GM12878 (cell line): ENCODE measurements around the gene METAP1. TPM values are rescaled to one million over a fixed set of nuclear protein-coding genes. Genes with fewer than 3 reads are reported as not detected.
A peak's percentile ranks its signal among the peaks of the same experiment; 100 is the strongest.

Source experiments
- CBFB ChIP-seq: IDR thresholded peaks from 2 replicates; pipeline ENCODE4 v1.6.1; 2016; ENCODE audit warnings: antibody characterized with exemption, low read depth
- CREB1 ChIP-seq: IDR thresholded peaks from 2 replicates; pipeline ENCODE4 v1.6.1; 2012; ENCODE audit warnings: low read depth, mild to moderate bottlenecking, inconsistent platforms
- EGR1 ChIP-seq, 2 experiments: IDR thresholded peaks; 1 replicate in 1 of 2; 2 replicates in 1 of 2; pipeline ENCODE4 v1.6.1; 2011 to 2012; ENCODE audit warnings: low read depth in 2 of 2, low read length in 2 of 2, borderline replicate concordance in 1 of 2, mild to moderate bottlenecking in 1 of 2, moderate library complexity in 1 of 2
- FOXM1 ChIP-seq: IDR thresholded peaks from 2 replicates; pipeline ENCODE4 v1.6.1; 2012; ENCODE audit warnings: low read depth, mild to moderate bottlenecking, inconsistent platforms, low read length, moderate library complexity
- IKZF1 ChIP-seq: fragments of 450-650 bp; conservative IDR thresholded peaks from 2 replicates; pipeline ENCODE4 v1.6.1; 2017; ENCODE audit warnings: antibody characterized with exemption, mild to moderate bottlenecking
- MEF2A ChIP-seq: IDR thresholded peaks from 2 replicates; pipeline ENCODE4 v1.6.1; 2011; ENCODE audit warnings: low read depth, mild to moderate bottlenecking, low read length, moderate library complexity; ENCODE audit not compliant: insufficient read depth
- NR2F1 ChIP-seq: fragments of 450-650 bp; conservative IDR thresholded peaks from 2 replicates; pipeline ENCODE4 v1.6.1; 2017; ENCODE audit warnings: mild to moderate bottlenecking
- NRF1 ChIP-seq: conservative IDR thresholded peaks from 2 replicates; pipeline ENCODE4 v1.6.1; 2011; ENCODE audit warnings: mild to moderate bottlenecking, low read depth, low read length, improper control_type of control experiment
- RFX5 ChIP-seq: IDR thresholded peaks from 2 replicates; pipeline ENCODE4 v1.6.1; 2011; ENCODE audit warnings: low read depth, low read length, improper control_type of control experiment
- SP1 ChIP-seq: IDR thresholded peaks from one replicate; pipeline ENCODE4 v1.6.1; 2011; ENCODE audit warnings: low read depth, low read length
- SREBF1 ChIP-seq: IDR thresholded peaks from 2 replicates; pipeline ENCODE4 v1.6.1; 2012; ENCODE audit warnings: mild to moderate bottlenecking, low read length
- SREBF2 ChIP-seq: IDR thresholded peaks from 2 replicates; pipeline ENCODE4 v1.6.1; 2012; ENCODE audit warnings: mild to moderate bottlenecking, low read length
- TBL1XR1 ChIP-seq: IDR thresholded peaks from 2 replicates; pipeline ENCODE4 v1.6.1; 2012; ENCODE audit warnings: low read depth, low read length, improper control_type of control experiment
- TCF7 ChIP-seq: IDR thresholded peaks from 2 replicates; pipeline ENCODE4 v1.6.1; 2014; ENCODE audit warnings: antibody characterized with exemption, borderline replicate concordance
- ZBED1 ChIP-seq: IDR thresholded peaks from 2 replicates; pipeline ENCODE4 v1.6.1; 2016; ENCODE audit warnings: borderline replicate concordance
- ZNF384 ChIP-seq: IDR thresholded peaks from 2 replicates; pipeline ENCODE4 v1.6.1; 2012; ENCODE audit warnings: low read depth, mild to moderate bottlenecking, low read length, improper control_type of control experiment, borderline replicate concordance
- polyA plus RNA-seq, 11 experiments: library from polyadenylated mRNA; depleted of rRNA in 4 of 11; unstranded in 6 of 11; stranded (reverse) in 5 of 11; fragments of >200 nt; fragmentation: Nextera tagmentation in 4 of 11; fragmentation: Illumina TruSeq in 1 of 11; extraction: Ambion mirVana in 4 of 11; extraction: Trizol in 1 of 11; gene quantifications; 1 replicate in 1 of 11; 2 replicates in 10 of 11; pipeline versions ENCODE4 v1.2.1 to v1.2.3, GENCODE V29; 2011 to 2016; ENCODE audit warnings: inconsistent platforms in 2 of 11, missing spikeins in 2 of 11, low read depth in 1 of 11
- total RNA-seq, 4 experiments: library from RNA; depleted of rRNA in 3 of 4; stranded (reverse); fragments of >200 nt in 3 of 4; fragmentation: Illumina TruSeq in 1 of 4; extraction: Trizol in 1 of 4; gene quantifications; 2 replicates each; pipeline versions ENCODE4 v1.2.1 to v1.2.3, GENCODE V29; 2013 to 2021
- TF ChIP-seq, protein P1 (sequence below), 3 experiments: IDR thresholded peaks in 2 of 3; conservative IDR thresholded peaks in 1 of 3; 2 replicates each; pipeline ENCODE4 v1.5.1; 2011; ENCODE audit warnings: low read depth in 3 of 3, low read length in 3 of 3, mild to moderate bottlenecking in 3 of 3, control low read depth in 2 of 3, moderate library complexity in 2 of 3, inconsistent platforms in 1 of 3, mixed read lengths in 1 of 3; ENCODE audit not compliant: control insufficient read depth in 2 of 3, insufficient read depth in 1 of 3; ENCODE audit errors: extremely low read depth in 1 of 3
- TF ChIP-seq, protein P2 (sequence below): IDR thresholded peaks from 2 replicates; pipeline ENCODE4 v1.6.1; 2011; ENCODE audit warnings: low read depth, low read length, improper control_type of control experiment, borderline replicate concordance
- TF ChIP-seq, protein P3 (sequence below): fragments of 450-650 bp; IDR thresholded peaks from 2 replicates; pipeline ENCODE4 v1.6.1; 2018; ENCODE audit warnings: mild to moderate bottlenecking, low read depth, moderate library complexity; ENCODE audit not compliant: partially characterized antibody
- TF ChIP-seq, protein P4 (sequence below): fragments of 450-650 bp; IDR thresholded peaks from 2 replicates; pipeline ENCODE4 v1.6.1; 2017; ENCODE audit warnings: mild to moderate bottlenecking, moderate library complexity

The METAP1 gene
- total and polyA plus RNA-seq, 10 of the 15 experiments (the other 5 are each of a cell fraction or from before 2014, with no cell fraction given): 22.7 to 71.4 (median 45.1) TPM

GRCh38 chr4:99088481-99089365, 93.2 kb downstream of the METAP1 start, which contains the start of gene ADH5 (continued):
- TF ChIP-seq, protein P1, sequence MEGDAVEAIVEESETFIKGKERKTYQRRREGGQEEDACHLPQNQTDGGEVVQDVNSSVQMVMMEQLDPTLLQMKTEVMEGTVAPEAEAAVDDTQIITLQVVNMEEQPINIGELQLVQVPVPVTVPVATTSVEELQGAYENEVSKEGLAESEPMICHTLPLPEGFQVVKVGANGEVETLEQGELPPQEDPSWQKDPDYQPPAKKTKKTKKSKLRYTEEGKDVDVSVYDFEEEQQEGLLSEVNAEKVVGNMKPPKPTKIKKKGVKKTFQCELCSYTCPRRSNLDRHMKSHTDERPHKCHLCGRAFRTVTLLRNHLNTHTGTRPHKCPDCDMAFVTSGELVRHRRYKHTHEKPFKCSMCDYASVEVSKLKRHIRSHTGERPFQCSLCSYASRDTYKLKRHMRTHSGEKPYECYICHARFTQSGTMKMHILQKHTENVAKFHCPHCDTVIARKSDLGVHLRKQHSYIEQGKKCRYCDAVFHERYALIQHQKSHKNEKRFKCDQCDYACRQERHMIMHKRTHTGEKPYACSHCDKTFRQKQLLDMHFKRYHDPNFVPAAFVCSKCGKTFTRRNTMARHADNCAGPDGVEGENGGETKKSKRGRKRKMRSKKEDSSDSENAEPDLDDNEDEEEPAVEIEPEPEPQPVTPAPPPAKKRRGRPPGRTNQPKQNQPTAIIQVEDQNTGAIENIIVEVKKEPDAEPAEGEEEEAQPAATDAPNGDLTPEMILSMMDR (IDR thresholded peaks at IDR 0.05 in 2 of 3, conservative IDR thresholded peaks at IDR 0.05 in 1 of 3; ENCODE audit: control insufficient read depth in 2 of 3, extremely low read depth in 1 of 3, insufficient read depth in 1 of 3, low read depth in 3 of 3, low read length in 3 of 3): no peak
- TF ChIP-seq SP1: peak; percentile 26
- 0 out of 3 replicates have a peak, but pooled peaks of 1 of the 2 experiments have one; percentile 21 for TF ChIP-seq EGR1 (IDR thresholded peaks at IDR 0.05; ENCODE audit: borderline replicate concordance in 1 of 2, low read depth in 2 of 2, low read length in 2 of 2)
- TF ChIP-seq MEF2A: no peak
- TF ChIP-seq SREBF1: no peak
- TF ChIP-seq, protein P2, sequence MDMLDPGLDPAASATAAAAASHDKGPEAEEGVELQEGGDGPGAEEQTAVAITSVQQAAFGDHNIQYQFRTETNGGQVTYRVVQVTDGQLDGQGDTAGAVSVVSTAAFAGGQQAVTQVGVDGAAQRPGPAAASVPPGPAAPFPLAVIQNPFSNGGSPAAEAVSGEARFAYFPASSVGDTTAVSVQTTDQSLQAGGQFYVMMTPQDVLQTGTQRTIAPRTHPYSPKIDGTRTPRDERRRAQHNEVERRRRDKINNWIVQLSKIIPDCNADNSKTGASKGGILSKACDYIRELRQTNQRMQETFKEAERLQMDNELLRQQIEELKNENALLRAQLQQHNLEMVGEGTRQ: no peak
- TF ChIP-seq SREBF2: no peak
- no peak for TF ChIP-seq ZNF384
- TF ChIP-seq FOXM1: no peak
- TF ChIP-seq, protein P3, sequence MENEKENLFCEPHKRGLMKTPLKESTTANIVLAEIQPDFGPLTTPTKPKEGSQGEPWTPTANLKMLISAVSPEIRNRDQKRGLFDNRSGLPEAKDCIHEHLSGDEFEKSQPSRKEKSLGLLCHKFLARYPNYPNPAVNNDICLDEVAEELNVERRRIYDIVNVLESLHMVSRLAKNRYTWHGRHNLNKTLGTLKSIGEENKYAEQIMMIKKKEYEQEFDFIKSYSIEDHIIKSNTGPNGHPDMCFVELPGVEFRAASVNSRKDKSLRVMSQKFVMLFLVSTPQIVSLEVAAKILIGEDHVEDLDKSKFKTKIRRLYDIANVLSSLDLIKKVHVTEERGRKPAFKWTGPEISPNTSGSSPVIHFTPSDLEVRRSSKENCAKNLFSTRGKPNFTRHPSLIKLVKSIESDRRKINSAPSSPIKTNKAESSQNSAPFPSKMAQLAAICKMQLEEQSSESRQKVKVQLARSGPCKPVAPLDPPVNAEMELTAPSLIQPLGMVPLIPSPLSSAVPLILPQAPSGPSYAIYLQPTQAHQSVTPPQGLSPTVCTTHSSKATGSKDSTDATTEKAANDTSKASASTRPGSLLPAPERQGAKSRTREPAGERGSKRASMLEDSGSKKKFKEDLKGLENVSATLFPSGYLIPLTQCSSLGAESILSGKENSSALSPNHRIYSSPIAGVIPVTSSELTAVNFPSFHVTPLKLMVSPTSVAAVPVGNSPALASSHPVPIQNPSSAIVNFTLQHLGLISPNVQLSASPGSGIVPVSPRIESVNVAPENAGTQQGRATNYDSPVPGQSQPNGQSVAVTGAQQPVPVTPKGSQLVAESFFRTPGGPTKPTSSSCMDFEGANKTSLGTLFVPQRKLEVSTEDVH: no peak
- peak; percentile 17; the same call in 1 of the 2 replicates for TF ChIP-seq TBL1XR1
- no peak for TF ChIP-seq ZBED1
- TF ChIP-seq NR2F1: no peak
- peak; percentile 27; the same call in 1 of the 2 replicates for TF ChIP-seq NRF1
- peak; percentile 72 for TF ChIP-seq CREB1
- TF ChIP-seq TCF7: no peak
- TF ChIP-seq IKZF1: peak; percentile 59
- no peak for TF ChIP-seq RFX5
- TF ChIP-seq CBFB: 0 out of 2 replicates have a peak, but pooled peaks have one; percentile 61
- TF ChIP-seq, protein P4, sequence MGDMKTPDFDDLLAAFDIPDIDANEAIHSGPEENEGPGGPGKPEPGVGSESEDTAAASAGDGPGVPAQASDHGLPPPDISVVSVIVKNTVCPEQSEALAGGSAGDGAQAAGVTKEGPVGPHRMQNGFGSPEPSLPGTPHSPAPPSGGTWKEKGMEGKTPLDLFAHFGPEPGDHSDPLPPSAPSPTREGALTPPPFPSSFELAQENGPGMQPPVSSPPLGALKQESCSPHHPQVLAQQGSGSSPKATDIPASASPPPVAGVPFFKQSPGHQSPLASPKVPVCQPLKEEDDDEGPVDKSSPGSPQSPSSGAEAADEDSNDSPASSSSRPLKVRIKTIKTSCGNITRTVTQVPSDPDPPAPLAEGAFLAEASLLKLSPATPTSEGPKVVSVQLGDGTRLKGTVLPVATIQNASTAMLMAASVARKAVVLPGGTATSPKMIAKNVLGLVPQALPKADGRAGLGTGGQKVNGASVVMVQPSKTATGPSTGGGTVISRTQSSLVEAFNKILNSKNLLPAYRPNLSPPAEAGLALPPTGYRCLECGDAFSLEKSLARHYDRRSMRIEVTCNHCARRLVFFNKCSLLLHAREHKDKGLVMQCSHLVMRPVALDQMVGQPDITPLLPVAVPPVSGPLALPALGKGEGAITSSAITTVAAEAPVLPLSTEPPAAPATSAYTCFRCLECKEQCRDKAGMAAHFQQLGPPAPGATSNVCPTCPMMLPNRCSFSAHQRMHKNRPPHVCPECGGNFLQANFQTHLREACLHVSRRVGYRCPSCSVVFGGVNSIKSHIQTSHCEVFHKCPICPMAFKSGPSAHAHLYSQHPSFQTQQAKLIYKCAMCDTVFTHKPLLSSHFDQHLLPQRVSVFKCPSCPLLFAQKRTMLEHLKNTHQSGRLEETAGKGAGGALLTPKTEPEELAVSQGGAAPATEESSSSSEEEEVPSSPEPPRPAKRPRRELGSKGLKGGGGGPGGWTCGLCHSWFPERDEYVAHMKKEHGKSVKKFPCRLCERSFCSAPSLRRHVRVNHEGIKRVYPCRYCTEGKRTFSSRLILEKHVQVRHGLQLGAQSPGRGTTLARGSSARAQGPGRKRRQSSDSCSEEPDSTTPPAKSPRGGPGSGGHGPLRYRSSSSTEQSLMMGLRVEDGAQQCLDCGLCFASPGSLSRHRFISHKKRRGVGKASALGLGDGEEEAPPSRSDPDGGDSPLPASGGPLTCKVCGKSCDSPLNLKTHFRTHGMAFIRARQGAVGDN: peak; percentile 53; the same call in 1 of the 2 replicates
